CD4-positive, alpha-beta T cell treated with Interleukin-21 for 1 hour (primary cell): Measurements from ENCODE around the gene SCAF11.
"Not testable (repeated sequence)": the region's sequence is repeated elsewhere in the genome, so short reads cannot be mapped to it uniquely, and the experiment has no call there.

Source experiments
- DNase-seq: peaks from one replicate; pipeline ENCODE4 v3.0.0-alpha.2; 2020

SCAF11 gene

GRCh38 chr12:45990468-45991283, at the start of gene SCAF11:
SCAF11 (minus strand) TSS chr12:45990574; CDS start chr12:45964167, 26,407 bp downstream.
- DNase-seq, result peak; percentile 100

- not testable (repeated sequence) for DNase-seq
Observed at GRCh38 chr12:46037066-46037465, 46.7 kb upstream of the SCAF11 start.

GRCh38 chr12:46027172-46027571, 36.8 kb upstream of the SCAF11 start:
- DNase-seq, result no peak

GRCh38 chr12:46024099-46024498, 33.7 kb upstream of the SCAF11 start:
- DNase-seq, result no peak

GRCh38 chr12:46020768-46021167, 30.4 kb upstream of the SCAF11 start:
- no peak for DNase-seq

- not testable (repeated sequence) for DNase-seq
Observed at GRCh38 chr12:46018712-46019111, 28.3 kb upstream of the SCAF11 start.

GRCh38 chr12:46017866-46018375, 27.5 kb upstream of the SCAF11 start:
- DNase-seq, result not testable (repeated sequence)

- no peak for DNase-seq
Observed at GRCh38 chr12:46005823-46006222, 15.4 kb upstream of the SCAF11 start.

GRCh38 chr12:46005151-46005797, 14.9 kb upstream of the SCAF11 start:
- DNase-seq, result peak; percentile 34

- no peak for DNase-seq
Observed at GRCh38 chr12:46004715-46005114, 14.3 kb upstream of the SCAF11 start.

- not testable (repeated sequence) for DNase-seq
Observed at GRCh38 chr12:46000076-46000475, 9.7 kb upstream of the SCAF11 start.

- no peak for DNase-seq
Observed at GRCh38 chr12:45994736-45995135, 4.4 kb upstream of the SCAF11 start.

- DNase-seq, result peak; percentile 71
Observed at GRCh38 chr12:45991284-45992249, 1.2 kb upstream of the SCAF11 start.

- peak; percentile 65 for DNase-seq
Observed at GRCh38 chr12:45989721-45990467, 480 bp downstream of the SCAF11 start.

GRCh38 chr12:45989287-45989686, 1.1 kb downstream of the SCAF11 start:
- no peak for DNase-seq

- no peak for DNase-seq
Observed at GRCh38 chr12:45988264-45988663, 2.1 kb downstream of the SCAF11 start.

GRCh38 chr12:45987340-45987727, 3.0 kb downstream of the SCAF11 start:
- no peak for DNase-seq

- DNase-seq, result no peak
Observed at GRCh38 chr12:45986641-45987339, 3.6 kb downstream of the SCAF11 start.

GRCh38 chr12:45981075-45981837, 9.1 kb downstream of the SCAF11 start:
- no peak for DNase-seq

GRCh38 chr12:45980540-45980939, 9.8 kb downstream of the SCAF11 start:
- no peak for DNase-seq

- DNase-seq, result no peak
Observed at GRCh38 chr12:45978108-45978507, 12.3 kb downstream of the SCAF11 start.
